WTC11 (cell line): ENCODE measurements around the gene GPX8. TPM values are rescaled to one million over a fixed set of nuclear protein-coding genes. Genes with fewer than 3 reads are reported as not detected.

Experiments
- ATAC-seq: fragments of 200-7000 bp; cut with Tn5 transposase; 2 replicates; pipeline ENCODE4 v1.10.0; 2021; ENCODE audit warnings: mild to moderate bottlenecking, moderate library complexity
- CTCF ChIA-PET: fragments of 300-600 bp; sonication (Branson Sonifier 250); formaldehyde crosslinking; loops from one replicate; lab custom pipeline; 2021; ENCODE audit warnings: antibody characterized with exemption; lab: Charles Lee
- POLR2A ChIA-PET: fragments of 350-600 bp; sonication (Branson Sonifier 250); formaldehyde crosslinking; loops from one replicate; lab custom pipeline; 2021; ENCODE audit warnings: antibody characterized with exemption; lab: Charles Lee
- DNase-seq: peaks from one replicate; pipeline ENCODE4 v3.0.0; 2021; ENCODE audit warnings: low spot score
- H3K27ac Mint-ChIP-seq: 2 replicates; pipeline ENCODE4 v1.8.0; 2021; ENCODE audit warnings: mixed read lengths
- H3K27me3 Mint-ChIP-seq: 2 replicates; pipeline ENCODE4 v1.8.0; 2021; ENCODE audit warnings: low read depth, mild to moderate bottlenecking, moderate library complexity, mixed read lengths
- H3K36me3 Mint-ChIP-seq: 2 replicates; pipeline ENCODE4 v1.8.0; 2021; ENCODE audit warnings: mixed read lengths
- H3K4me1 Mint-ChIP-seq: 2 replicates; pipeline ENCODE4 v1.8.0; 2022; ENCODE audit warnings: mixed read lengths
- H3K4me3 Mint-ChIP-seq: 2 replicates; pipeline ENCODE4 v1.8.0; 2021; ENCODE audit warnings: mild to moderate bottlenecking, moderate library complexity, mixed read lengths
- H3K9me3 Mint-ChIP-seq: 2 replicates; pipeline ENCODE4 v1.8.0; 2021; ENCODE audit warnings: mixed read lengths
- CBFB ChIP-seq: sonication (generic); formaldehyde crosslinking; IDR thresholded peaks from 2 replicates; pipeline ENCODE4 v1.8.1; 2022; ENCODE audit warnings: mild to moderate bottlenecking, low read depth, missing genetic modification reagents
- CREB1 ChIP-seq: sonication (generic); formaldehyde crosslinking; IDR thresholded peaks from 2 replicates; pipeline ENCODE4 v1.8.0; 2023; ENCODE audit warnings: mild to moderate bottlenecking, missing genetic modification reagents
- GABPB1 ChIP-seq: sonication (generic); formaldehyde crosslinking; IDR thresholded peaks from 2 replicates; pipeline ENCODE4 v1.8.1; 2023; ENCODE audit warnings: mild to moderate bottlenecking, missing genetic modification reagents
- HMGA2 ChIP-seq: fragments of 250-450 bp; sonication (Bioruptor Pico); IDR thresholded peaks from 2 replicates; pipeline ENCODE4 v1.4.0; 2021; ENCODE audit warnings: mild to moderate bottlenecking, moderate library complexity
- JAZF1 ChIP-seq: fragments of 250-450 bp; sonication (Bioruptor Pico); IDR thresholded peaks from 2 replicates; pipeline ENCODE4 v1.9.0; 2021; ENCODE audit warnings: moderate library complexity, mild to moderate bottlenecking, inconsistent platforms
- NFATC4 ChIP-seq: fragments of 250-450 bp; sonication (Bioruptor Pico); IDR thresholded peaks from 2 replicates; pipeline ENCODE4 v1.9.0; 2021; ENCODE audit warnings: mild to moderate bottlenecking
- NFYB ChIP-seq: sonication (generic); formaldehyde crosslinking; conservative IDR thresholded peaks from 2 replicates; pipeline ENCODE4 v1.8.0; 2022; ENCODE audit warnings: low read depth, missing genetic modification reagents
- PRDM15 ChIP-seq: sonication (generic); formaldehyde crosslinking; IDR thresholded peaks from 2 replicates; pipeline ENCODE4 v1.8.0; 2022; ENCODE audit warnings: missing genetic modification reagents
- SOX15 ChIP-seq: fragments of 250-450 bp; sonication (Bioruptor Pico); IDR thresholded peaks from 2 replicates; pipeline ENCODE4 v1.9.0; 2021; ENCODE audit warnings: mild to moderate bottlenecking
- SP1 ChIP-seq: sonication (generic); formaldehyde crosslinking; conservative IDR thresholded peaks from 2 replicates; pipeline ENCODE4 v1.8.1; 2022; ENCODE audit warnings: missing genetic modification reagents
- TEAD4 ChIP-seq: sonication (generic); formaldehyde crosslinking; IDR thresholded peaks from 2 replicates; pipeline ENCODE4 v1.8.0; 2022; ENCODE audit warnings: mild to moderate bottlenecking, missing genetic modification reagents
- USF1 ChIP-seq: sonication (generic); formaldehyde crosslinking; IDR thresholded peaks from 2 replicates; pipeline ENCODE4 v1.8.0; 2022; ENCODE audit warnings: mild to moderate bottlenecking, missing genetic modification reagents
- ZNF232 ChIP-seq: sonication (generic); formaldehyde crosslinking; IDR thresholded peaks from 2 replicates; pipeline ENCODE4 v1.8.0; 2022; ENCODE audit warnings: mild to moderate bottlenecking, missing genetic modification reagents
- ZNF512 ChIP-seq: sonication (generic); formaldehyde crosslinking; IDR thresholded peaks from 2 replicates; pipeline ENCODE4 v1.8.1; 2022; ENCODE audit warnings: missing genetic modification reagents, borderline replicate concordance
- total RNA-seq: library from RNA; stranded (reverse); gene quantifications from 3 replicates; pipeline ENCODE4 v1.2.3, GENCODE V29; 2021
- TF ChIP-seq, protein P1 (sequence below): sonication (generic); formaldehyde crosslinking; IDR thresholded peaks from 2 replicates; pipeline ENCODE4 v1.8.1; 2022; ENCODE audit warnings: low read depth, missing genetic modification reagents, borderline replicate concordance
- TF ChIP-seq, protein P2 (sequence below): fragments of 250-450 bp; sonication (Bioruptor Pico); IDR thresholded peaks from 2 replicates; pipeline ENCODE4 v1.9.0; 2021; ENCODE audit warnings: mild to moderate bottlenecking
- TF ChIP-seq, protein P3 (sequence below): sonication (generic); formaldehyde crosslinking; IDR thresholded peaks from 2 replicates; pipeline ENCODE4 v1.8.0; 2023; ENCODE audit warnings: missing genetic modification reagents, mild to moderate bottlenecking, borderline replicate concordance

GPX8 gene
- total RNA-seq, 1 experiment from 2014 or later = 39.2 TPM

DNA sequence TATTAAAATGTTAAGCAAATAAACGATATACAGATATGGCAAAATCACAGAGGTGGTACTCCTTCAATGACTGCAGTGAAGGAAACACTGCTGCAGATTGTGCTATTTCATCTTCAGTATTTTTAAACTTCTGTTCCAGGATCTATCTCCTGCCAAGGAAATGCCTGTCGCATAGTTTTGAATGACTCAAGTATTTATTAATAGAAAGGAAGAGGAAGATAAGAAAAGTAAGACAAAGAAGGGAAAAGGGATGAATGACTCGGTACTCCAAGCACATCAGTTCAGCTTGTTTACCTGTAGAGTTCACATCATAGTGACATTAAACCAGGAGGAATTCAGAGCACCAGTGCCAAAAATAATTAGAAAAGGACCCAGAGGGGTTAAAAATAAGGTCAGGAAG lies 5.1 kb upstream of the GPX8 start:
- TF ChIP-seq PRDM15 (CRISPR knock-in tag) (no peak), ZNF232 (CRISPR knock-in tag) (no peak), JAZF1 (CRISPR knock-in tag) (no peak), NFATC4 (no peak), GABPB1 (CRISPR knock-in tag) (no peak)
- POLR2A ChIA-PET = no interaction called here
- peaks cover 10% of the 10 kb centered on the region for H3K9me3 Mint-ChIP-seq
- no peaks in the 10 kb centered on the region for H3K36me3 Mint-ChIP-seq
- ATAC-seq (no peak), DNase-seq (no peak)
- H3K27ac Mint-ChIP-seq = no peak overlapping the region
- H3K4me1 Mint-ChIP-seq = no peaks in the 10 kb centered on the region
- no peak overlapping the region for H3K4me3 Mint-ChIP-seq
- CTCF ChIA-PET = interaction anchor here (0.7 kb wide), 1 partner anchor 195 kb away, joined by 4 read pairs; no protein-coding TSS in a partner anchor
- peaks cover 10% of the 10 kb centered on the region for H3K27me3 Mint-ChIP-seq

- no peak for DNase-seq
- Mint-ChIP-seq H3K27ac (peak overlapping the region; percentile 72; the same call in 1 of the 2 replicates), H3K27me3 (peaks cover 8% of the 10 kb centered on the region), H3K9me3 (peaks cover 8% of the 10 kb centered on the region), H3K4me3 (peak overlapping the region; percentile 95), H3K36me3 (peaks cover 21% of the 10 kb centered on the region), H3K4me1 (peaks cover 8% of the 10 kb centered on the region)
- ATAC-seq = peak; percentile 56
- POLR2A ChIA-PET = interaction anchor here (0.7 to 1.3 kb wide), 2 partner anchors 16 to 256 kb away, joined by 3 read pairs; no protein-coding TSS in a partner anchor
- CTCF ChIA-PET = interaction anchor here (0.6 to 2.1 kb wide), 33 partner anchors 8 to 917 kb away, joined by 3 to 137 read pairs (median 4); partner anchors contain the start of gene CDC20B
- TF ChIP-seq SP1 (CRISPR knock-in tag) (0 out of 2 replicates have a peak, but pooled peaks have one; percentile 18), CBFB (CRISPR knock-in tag) (no peak)
These were observed 680 bp downstream of the GPX8 start for GRCh38 chr5:55160493-55161209.

DNA sequence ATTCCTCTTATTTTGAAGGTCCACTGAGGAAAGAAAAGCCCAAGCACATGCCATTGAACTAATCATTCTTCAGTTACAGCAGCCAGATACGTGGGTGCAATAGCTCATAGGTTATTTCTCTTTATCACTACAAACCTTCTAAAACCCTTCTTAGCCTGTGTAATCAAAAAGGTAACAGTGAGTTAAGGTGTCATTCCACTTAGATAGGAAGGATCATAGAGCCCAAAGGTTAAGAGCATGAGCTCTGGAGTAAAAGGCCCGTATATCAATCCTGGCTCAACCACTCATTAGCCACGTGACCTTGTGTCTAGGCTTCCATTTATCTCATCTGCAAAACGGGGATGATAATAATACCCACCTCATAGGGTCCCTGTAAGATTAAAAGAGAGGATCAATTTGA lies 2.7 kb downstream of the GPX8 start:
- no peak for DNase-seq
- CTCF ChIA-PET = interaction anchor here (1.3 kb wide), 1 partner anchor 17 kb away, joined by 3 read pairs; no protein-coding TSS in a partner anchor
- H3K4me1 Mint-ChIP-seq = peaks cover 8% of the 10 kb centered on the region
- H3K27me3 Mint-ChIP-seq = no peaks in the 10 kb centered on the region
- no peaks in the 10 kb centered on the region for H3K9me3 Mint-ChIP-seq
- POLR2A ChIA-PET = interaction anchor here (1.0 kb wide), 1 partner anchor 11 kb away, joined by 3 read pairs; the partner anchor contains the start of gene CDC20B
- H3K36me3 Mint-ChIP-seq = peaks cover 21% of the 10 kb centered on the region
- no peak overlapping the region for H3K4me3 Mint-ChIP-seq
- H3K27ac Mint-ChIP-seq = no peak overlapping the region
- ATAC-seq = no peak
- no peak for TF ChIP-seq SOX15 (CRISPR knock-in tag)
- TF ChIP-seq, protein P1, sequence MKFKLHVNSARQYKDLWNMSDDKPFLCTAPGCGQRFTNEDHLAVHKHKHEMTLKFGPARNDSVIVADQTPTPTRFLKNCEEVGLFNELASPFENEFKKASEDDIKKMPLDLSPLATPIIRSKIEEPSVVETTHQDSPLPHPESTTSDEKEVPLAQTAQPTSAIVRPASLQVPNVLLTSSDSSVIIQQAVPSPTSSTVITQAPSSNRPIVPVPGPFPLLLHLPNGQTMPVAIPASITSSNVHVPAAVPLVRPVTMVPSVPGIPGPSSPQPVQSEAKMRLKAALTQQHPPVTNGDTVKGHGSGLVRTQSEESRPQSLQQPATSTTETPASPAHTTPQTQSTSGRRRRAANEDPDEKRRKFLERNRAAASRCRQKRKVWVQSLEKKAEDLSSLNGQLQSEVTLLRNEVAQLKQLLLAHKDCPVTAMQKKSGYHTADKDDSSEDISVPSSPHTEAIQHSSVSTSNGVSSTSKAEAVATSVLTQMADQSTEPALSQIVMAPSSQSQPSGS (CRISPR knock-in tag) = no peak
- TF ChIP-seq, protein P2, sequence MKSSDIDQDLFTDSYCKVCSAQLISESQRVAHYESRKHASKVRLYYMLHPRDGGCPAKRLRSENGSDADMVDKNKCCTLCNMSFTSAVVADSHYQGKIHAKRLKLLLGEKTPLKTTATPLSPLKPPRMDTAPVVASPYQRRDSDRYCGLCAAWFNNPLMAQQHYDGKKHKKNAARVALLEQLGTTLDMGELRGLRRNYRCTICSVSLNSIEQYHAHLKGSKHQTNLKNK (CRISPR knock-in tag) = no peak
- TF ChIP-seq CREB1 (CRISPR knock-in tag) = no peak
- no peak for TF ChIP-seq NFYB (CRISPR knock-in tag)
- no peak for TF ChIP-seq HMGA2 (CRISPR knock-in tag)
- no peak for TF ChIP-seq USF1 (CRISPR knock-in tag)
- no peak for TF ChIP-seq ZNF512 (CRISPR knock-in tag)
- no peak for TF ChIP-seq TEAD4 (CRISPR knock-in tag)
- TF ChIP-seq, protein P3, sequence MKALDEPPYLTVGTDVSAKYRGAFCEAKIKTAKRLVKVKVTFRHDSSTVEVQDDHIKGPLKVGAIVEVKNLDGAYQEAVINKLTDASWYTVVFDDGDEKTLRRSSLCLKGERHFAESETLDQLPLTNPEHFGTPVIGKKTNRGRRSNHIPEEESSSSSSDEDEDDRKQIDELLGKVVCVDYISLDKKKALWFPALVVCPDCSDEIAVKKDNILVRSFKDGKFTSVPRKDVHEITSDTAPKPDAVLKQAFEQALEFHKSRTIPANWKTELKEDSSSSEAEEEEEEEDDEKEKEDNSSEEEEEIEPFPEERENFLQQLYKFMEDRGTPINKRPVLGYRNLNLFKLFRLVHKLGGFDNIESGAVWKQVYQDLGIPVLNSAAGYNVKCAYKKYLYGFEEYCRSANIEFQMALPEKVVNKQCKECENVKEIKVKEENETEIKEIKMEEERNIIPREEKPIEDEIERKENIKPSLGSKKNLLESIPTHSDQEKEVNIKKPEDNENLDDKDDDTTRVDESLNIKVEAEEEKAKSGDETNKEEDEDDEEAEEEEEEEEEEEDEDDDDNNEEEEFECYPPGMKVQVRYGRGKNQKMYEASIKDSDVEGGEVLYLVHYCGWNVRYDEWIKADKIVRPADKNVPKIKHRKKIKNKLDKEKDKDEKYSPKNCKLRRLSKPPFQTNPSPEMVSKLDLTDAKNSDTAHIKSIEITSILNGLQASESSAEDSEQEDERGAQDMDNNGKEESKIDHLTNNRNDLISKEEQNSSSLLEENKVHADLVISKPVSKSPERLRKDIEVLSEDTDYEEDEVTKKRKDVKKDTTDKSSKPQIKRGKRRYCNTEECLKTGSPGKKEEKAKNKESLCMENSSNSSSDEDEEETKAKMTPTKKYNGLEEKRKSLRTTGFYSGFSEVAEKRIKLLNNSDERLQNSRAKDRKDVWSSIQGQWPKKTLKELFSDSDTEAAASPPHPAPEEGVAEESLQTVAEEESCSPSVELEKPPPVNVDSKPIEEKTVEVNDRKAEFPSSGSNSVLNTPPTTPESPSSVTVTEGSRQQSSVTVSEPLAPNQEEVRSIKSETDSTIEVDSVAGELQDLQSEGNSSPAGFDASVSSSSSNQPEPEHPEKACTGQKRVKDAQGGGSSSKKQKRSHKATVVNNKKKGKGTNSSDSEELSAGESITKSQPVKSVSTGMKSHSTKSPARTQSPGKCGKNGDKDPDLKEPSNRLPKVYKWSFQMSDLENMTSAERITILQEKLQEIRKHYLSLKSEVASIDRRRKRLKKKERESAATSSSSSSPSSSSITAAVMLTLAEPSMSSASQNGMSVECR (CRISPR knock-in tag) = no peak
